Small intestine (tissue), 7 donors: Measurements from ENCODE around the gene FOXO1. TPM values are rescaled to one million over a fixed set of nuclear protein-coding genes. Genes with fewer than 3 reads are reported as not detected.

Experiments
- DNase-seq, 2 donors: peaks; one replicate each; pipeline versions ENCODE4 v3.0.0 to v3.0.0-alpha.2; 2013
- FAIRE-seq: peaks from 2 replicates; lab custom pipeline; 2012; peaks lifted over from hg19 to GRCh38; lab: Jason Lieb, UNC
- H3K27ac ChIP-seq, 3 donors: one replicate each; pipeline ENCODE4 v1.5.1; 2013; ENCODE audit warnings: low read length in 2 of 3, mild to moderate bottlenecking in 2 of 3, control low read depth in 1 of 3, inconsistent platforms in 1 of 3, low read depth in 1 of 3, moderate library complexity in 1 of 3
- H3K27me3 ChIP-seq, 3 donors: one replicate each; pipeline ENCODE4 v1.6.1; 2013; ENCODE audit warnings: low read length in 3 of 3, inconsistent platforms in 1 of 3; ENCODE audit not compliant: control insufficient read depth in 3 of 3, insufficient read depth in 3 of 3
- H3K36me3 ChIP-seq, 3 donors: one replicate each; pipeline ENCODE4 v1.6.1; 2013; ENCODE audit warnings: low read length in 3 of 3, inconsistent platforms in 1 of 3, low read depth in 1 of 3, mild to moderate bottlenecking in 1 of 3, moderate library complexity in 1 of 3; ENCODE audit not compliant: control insufficient read depth in 3 of 3, insufficient read depth in 2 of 3
- H3K4me1 ChIP-seq, 3 donors: one replicate each; pipeline ENCODE4 v1.6.1; 2013; ENCODE audit warnings: low read length in 2 of 3, inconsistent platforms in 1 of 3, low read depth in 1 of 3, mild to moderate bottlenecking in 1 of 3, moderate library complexity in 1 of 3; ENCODE audit not compliant: control insufficient read depth in 3 of 3, insufficient read depth in 2 of 3
- H3K4me3 ChIP-seq, 3 donors: one replicate each; pipeline ENCODE4 v1.5.1; 2013; ENCODE audit warnings: low read length in 3 of 3, control low read depth in 1 of 3, inconsistent platforms in 1 of 3, low read depth in 1 of 3, mild to moderate bottlenecking in 1 of 3, moderate library complexity in 1 of 3
- H3K9me3 ChIP-seq, 2 donors: one replicate each; pipeline ENCODE4 v1.6.1; 2013; ENCODE audit warnings: low read depth in 1 of 2, low read length in 1 of 2; ENCODE audit not compliant: control insufficient read depth in 2 of 2, insufficient read depth in 1 of 2
- WGBS, 3 donors: extraction: QIAGEN DNeasy Blood & Tissue Kit; methylation state at CpG; one replicate each; pipeline ENCODE4 v1.1.7; 2013; 5-methylcytosine and 5-hydroxymethylcytosine counted together
- polyA plus RNA-seq, 4 donors: library from polyadenylated mRNA; stranded (reverse) in 3 of 4; unstranded in 1 of 4; fragments of 200-250 nt in 3 of 4; fragments of 120-200 nt in 1 of 4; gene quantifications; one replicate each; pipeline versions ENCODE4 v1.2.1 to v1.2.3, GENCODE V29; 2013
- donor health status: healthy with polysubstance abuse.
- donor health status: control.
- donor health status: control.
- donor health status: Bipolar disorder and iron deficiency.
- donor health status: healthy.

The FOXO1 gene
- polyA plus RNA-seq, 4 donors = 4.0 to 10.1 (median 7.1) TPM

DNA sequence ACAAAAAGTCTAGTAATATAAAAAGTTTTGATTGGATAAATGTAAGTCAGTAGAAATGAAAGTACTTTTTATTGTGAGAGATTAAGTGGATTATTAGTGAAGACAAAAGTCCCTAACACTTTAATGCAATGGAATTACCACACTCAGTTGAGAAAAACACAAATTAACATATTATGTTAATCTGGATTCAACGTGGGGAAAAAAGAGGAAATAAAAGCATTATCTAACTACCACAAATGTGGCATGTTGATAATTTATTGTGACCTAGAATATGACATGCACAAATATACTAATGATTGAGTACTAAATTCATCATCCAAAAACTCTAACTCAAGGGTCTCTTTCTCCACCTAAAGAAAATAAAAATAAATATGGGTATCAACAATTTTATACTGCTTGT, 41.5 kb downstream of the FOXO1 start:
- H3K4me1 ChIP-seq = peaks cover 0 to 14% (median 0%) of the 10 kb centered on the region in 3 donors
- DNase-seq (no peak), FAIRE-seq (no peak)
- H3K9me3 ChIP-seq = no peaks in the 10 kb centered on the region
- H3K27ac ChIP-seq = no peak overlapping the region
- H3K27me3 ChIP-seq = no peaks in the 10 kb centered on the region
- WGBS, 3 donors = 4 to 11% (median 6%) methylated on average over 1 of the region's 1 CpG
- H3K36me3 ChIP-seq = no peaks in the 10 kb centered on the region
- H3K4me3 ChIP-seq = no peak overlapping the region

DNA sequence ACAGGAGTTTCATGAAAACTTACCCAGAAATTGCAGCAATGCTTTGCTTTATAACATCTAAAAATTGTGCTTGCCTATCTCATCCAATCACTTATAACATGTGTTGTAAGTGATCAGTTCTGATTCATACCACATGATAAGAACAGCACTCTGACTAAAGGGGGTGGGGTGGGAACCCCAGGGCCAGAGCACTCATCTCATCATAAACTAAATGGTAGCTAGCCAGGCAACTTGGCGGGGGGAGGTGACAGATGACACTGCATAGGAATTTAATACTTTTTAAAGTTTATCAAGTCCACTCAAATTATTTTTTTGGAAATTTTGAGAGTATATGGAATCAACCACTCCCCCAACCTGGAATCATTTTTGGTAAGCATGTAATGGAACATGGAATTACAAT, 42.1 kb downstream of the FOXO1 start:
- 77 to 94% (median 85%) methylated on average over 1 of the region's 1 CpG for WGBS, 3 donors
- Histone ChIP-seq H3K27me3 (no peaks in the 10 kb centered on the region), H3K36me3 (no peaks in the 10 kb centered on the region), H3K9me3 (no peaks in the 10 kb centered on the region), H3K4me1 (peaks cover 0 to 11% (median 0%) of the 10 kb centered on the region in 3 donors), H3K4me3 (no peak overlapping the region), H3K27ac (no peak overlapping the region)
- DNase-seq (no peak), FAIRE-seq (no peak)

DNA sequence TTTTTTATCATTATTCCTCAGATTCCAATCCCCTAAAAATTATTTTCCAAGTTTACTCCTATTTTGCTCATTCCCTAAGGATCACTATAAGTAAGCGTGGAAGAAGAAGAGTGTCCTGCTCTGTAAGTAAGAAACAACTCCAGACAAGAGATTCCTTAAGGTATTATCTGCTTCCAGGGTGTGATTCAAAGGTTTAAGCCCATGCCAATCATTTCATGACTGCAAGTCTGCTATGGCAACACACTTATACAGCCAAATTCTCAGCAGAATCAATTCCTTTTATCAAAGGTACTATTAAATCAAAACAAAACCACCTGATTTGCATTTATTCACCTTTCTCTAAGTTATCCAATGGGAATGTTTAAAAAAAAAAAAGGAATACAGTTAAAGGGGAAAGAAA, 43.7 kb downstream of the FOXO1 start:
- WGBS, 3 donors = 95 to 100% (median 95%) methylated on average over 1 of the region's 1 CpG
- no peaks in the 10 kb centered on the region for H3K27me3 ChIP-seq
- DNase-seq = no peak
- no peaks in the 10 kb centered on the region for H3K9me3 ChIP-seq
- no peak for FAIRE-seq
- H3K4me3 ChIP-seq = no peak overlapping the region
- no peaks in the 10 kb centered on the region for H3K36me3 ChIP-seq
- H3K27ac ChIP-seq = no peak overlapping the region
- peaks cover 0 to 12% (median 0%) of the 10 kb centered on the region in 3 donors for H3K4me1 ChIP-seq

DNA sequence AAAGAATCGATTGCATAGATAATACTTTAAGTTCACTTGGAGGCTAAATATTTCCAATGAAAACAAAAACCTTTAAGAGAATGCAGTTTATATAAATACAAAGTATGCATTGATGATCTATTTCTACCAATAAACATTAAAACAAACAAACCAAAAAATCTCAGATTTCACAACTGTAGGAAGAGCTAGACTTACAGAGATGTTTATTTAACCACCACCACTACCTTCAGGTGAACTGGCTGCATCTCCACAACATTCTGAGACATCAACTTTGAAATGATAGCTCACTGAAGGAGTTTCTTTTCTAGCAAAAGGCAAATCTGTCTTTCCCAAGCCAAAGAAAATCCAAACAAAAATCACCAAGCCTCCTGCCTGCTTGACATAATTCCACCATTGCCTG, 44.2 kb downstream of the FOXO1 start:
- FAIRE-seq = no peak
- WGBS, 3 donors = 74 to 85% (median 75%) methylated on average over 1 of the region's 1 CpG
- H3K4me1 ChIP-seq = peaks cover 0 to 12% (median 0%) of the 10 kb centered on the region in 3 donors

DNA sequence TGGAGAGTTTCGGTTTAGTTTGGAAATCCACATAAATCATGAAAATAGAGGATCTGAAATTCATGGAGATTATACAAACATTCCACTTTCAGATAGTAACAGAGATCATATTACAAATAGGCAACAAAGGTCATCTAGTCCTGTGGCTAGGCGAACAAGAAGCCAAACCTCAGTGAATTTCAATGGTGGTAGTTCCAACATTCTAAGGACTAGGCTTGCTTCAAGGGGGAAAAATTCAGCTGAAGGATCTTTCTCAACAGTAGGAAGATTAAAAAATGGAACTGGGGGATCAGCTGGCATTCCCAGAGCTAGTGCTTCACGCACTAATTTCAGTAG, 47.0 kb downstream of the FOXO1 start:
- H3K27me3 ChIP-seq = no peaks in the 10 kb centered on the region
- H3K36me3 ChIP-seq = no peaks in the 10 kb centered on the region
- H3K4me3 ChIP-seq = no peak overlapping the region
- 88 to 99% (median 90%) methylated on average over 3 of the region's 3 CpGs for WGBS, 3 donors
- H3K4me1 ChIP-seq = peaks cover 0 to 6% (median 0%) of the 10 kb centered on the region in 3 donors
- no peak overlapping the region for H3K27ac ChIP-seq
- DNase-seq = no peak
- FAIRE-seq = no peak
- no peaks in the 10 kb centered on the region for H3K9me3 ChIP-seq

More for the DNA sequence above, 44.2 kb downstream of the FOXO1 start:
- Histone ChIP-seq H3K27me3 (no peaks in the 10 kb centered on the region), H3K4me3 (no peak overlapping the region), H3K36me3 (no peaks in the 10 kb centered on the region), H3K27ac (no peak overlapping the region), H3K9me3 (no peaks in the 10 kb centered on the region)
- no peak for DNase-seq

DNA sequence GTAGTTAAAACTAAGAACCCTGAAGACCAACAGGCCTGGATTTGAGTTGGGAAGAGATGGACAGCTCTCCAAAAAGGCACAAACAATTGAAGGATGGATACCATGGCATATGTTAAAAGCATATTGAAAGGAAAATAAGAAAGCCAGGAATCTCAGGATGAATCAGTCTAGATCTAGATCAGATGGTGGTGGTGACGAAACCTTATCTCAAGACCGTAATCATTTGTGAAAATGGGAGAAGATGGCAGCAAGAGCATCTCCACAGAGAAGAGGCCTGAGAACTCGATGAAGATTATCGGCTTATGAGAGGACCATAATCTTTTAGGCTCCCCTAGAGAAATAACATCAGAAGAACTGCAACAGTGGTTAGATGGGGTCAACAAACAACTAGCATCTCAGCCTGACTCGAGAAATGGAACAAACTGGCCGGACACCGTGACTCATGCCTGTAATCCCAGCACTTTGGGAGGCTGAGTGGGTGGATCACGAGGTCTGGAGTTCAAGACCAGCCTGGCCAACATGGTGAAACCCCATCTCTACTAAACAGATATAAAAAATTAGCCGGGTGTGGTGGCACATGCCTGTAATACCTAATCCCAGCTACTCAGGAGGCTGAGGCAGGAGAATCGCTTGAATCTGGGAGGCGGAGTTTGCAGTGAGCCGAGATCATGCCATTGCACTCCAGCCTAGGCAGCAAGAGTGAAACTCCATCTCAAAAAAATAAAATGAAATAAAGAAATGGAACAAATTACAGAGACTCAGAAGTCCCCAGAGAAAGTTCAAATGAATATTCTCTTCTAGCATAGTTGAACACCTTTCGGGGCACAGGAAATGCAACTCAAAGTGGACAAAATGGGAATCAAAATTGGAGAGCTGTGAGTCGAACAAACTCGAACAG, 47.6 kb downstream of the FOXO1 start:
- FAIRE-seq (no peak), DNase-seq (no peak)
- Histone ChIP-seq H3K36me3 (no peaks in the 10 kb centered on the region), H3K9me3 (no peaks in the 10 kb centered on the region), H3K27ac (no peak overlapping the region), H3K27me3 (no peaks in the 10 kb centered on the region), H3K4me1 (peaks cover 0 to 8% (median 0%) of the 10 kb centered on the region in 3 donors), H3K4me3 (no peak overlapping the region)
- WGBS, 3 donors = 88 to 93% (median 91%) methylated on average over 15 of the region's 15 CpGs

DNA sequence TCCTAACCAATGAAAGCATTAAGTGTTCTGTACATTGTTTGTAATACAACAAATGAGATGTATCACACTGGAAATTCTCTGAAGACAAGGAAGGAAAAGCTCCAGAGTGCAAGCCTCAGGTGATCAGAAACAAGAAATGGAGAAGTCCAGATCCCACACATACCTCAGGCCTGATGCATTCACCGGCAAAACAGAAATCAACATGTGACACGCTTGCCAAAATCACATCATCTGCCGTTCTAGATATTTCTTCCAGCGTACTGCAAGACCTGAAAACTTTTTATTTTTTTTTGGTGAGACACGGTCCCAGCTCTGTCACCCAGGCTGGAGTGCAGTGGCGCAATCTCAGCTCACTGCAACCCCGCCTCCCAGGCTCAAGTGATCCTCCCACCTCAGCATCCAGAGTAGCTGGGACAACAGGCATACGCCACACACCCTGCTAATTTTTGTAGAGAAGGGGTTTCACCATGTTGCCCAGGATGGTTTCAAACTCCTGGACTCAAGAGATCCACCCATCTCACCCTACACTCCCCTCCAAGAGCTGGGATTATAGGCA, 48.6 kb downstream of the FOXO1 start:
- Histone ChIP-seq H3K27me3 (no peaks in the 10 kb centered on the region), H3K4me1 (peaks cover 0 to 7% (median 0%) of the 10 kb centered on the region in 3 donors), H3K36me3 (no peaks in the 10 kb centered on the region), H3K27ac (no peak overlapping the region), H3K4me3 (no peak overlapping the region), H3K9me3 (no peaks in the 10 kb centered on the region)
- DNase-seq (no peak), FAIRE-seq (no peak)
- 87 to 96% (median 91%) methylated on average over 8 of the region's 8 CpGs for WGBS, 3 donors

DNA sequence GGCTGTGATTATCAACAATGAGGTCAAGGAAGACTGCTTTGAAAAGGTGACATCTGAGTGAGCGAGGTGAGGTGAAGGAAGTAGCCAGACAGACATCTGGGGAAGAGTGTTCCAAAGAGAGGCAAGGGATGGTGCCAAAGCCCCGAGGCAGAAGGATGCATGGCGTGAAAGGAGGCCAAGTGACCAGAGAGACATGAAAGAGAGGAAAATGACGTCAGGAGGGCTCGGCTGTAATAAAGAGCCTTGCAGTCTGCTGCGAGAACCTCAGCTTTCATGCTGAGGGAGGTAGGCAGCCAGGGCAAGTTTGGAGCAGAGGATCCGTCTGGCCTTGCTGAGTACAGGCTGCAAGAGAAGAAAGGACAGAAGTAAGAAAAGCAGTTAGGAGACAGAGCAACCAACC, 50.8 kb downstream of the FOXO1 start:
- H3K4me3 ChIP-seq = no peak overlapping the region
- 76 to 88% (median 85%) methylated on average over 7 of the region's 7 CpGs for WGBS, 3 donors
- no peak for FAIRE-seq

More for the DNA sequence above, 50.8 kb downstream of the FOXO1 start:
- Histone ChIP-seq H3K36me3 (no peaks in the 10 kb centered on the region), H3K4me1 (peaks cover 0 to 7% (median 0%) of the 10 kb centered on the region in 3 donors), H3K9me3 (no peaks in the 10 kb centered on the region), H3K27me3 (no peaks in the 10 kb centered on the region), H3K27ac (no peak overlapping the region)
- no peak for DNase-seq
